ENCODE results near the gene MKRN2OS. TPM values are rescaled to one million over a fixed set of nuclear protein-coding genes. Genes with fewer than 3 reads are reported as not detected.

MKRN2OS gene
- total and polyA plus RNA-seq, 10 donors, result not detected

- Histone ChIP-seq H3K4me3 (no peak overlapping the region), H3K27me3 (replicated peaks in 1 of 7) (no peaks in the 10 kb centered on the region), H3K4me1 (peaks cover 0 to 24% (median 8%) of the 10 kb centered on the region in 6 donors), H3K36me3 (peaks cover 0 to 100% (median 94%) of the 10 kb centered on the region in 6 donors), H3K27ac (peak overlapping the region in 6 of 8 donors; percentile 20 to 72 (median 62)), H3K9me3 (no peaks in the 10 kb centered on the region)
- WGBS, 5 donors, result 33 to 82% (median 50%) methylated on average over 1 to 4 of the region's 4 CpGs; no CpG with 5 or more reads in 1 of the 5 donors
- intact Hi-C loops (cut with DNase I; ENCODE audit: low total_unique reads), result no loop called here
- TF ChIP-seq POLR2AphosphoS5 (IDR thresholded peaks at IDR 0.05), result no peak
- TF ChIP-seq POLR2A (IDR thresholded peaks at IDR 0.05), result no peak
- TF ChIP-seq CTCF (IDR thresholded peaks at IDR 0.05 in 8 of 11, conservative IDR thresholded peaks at IDR 0.05 in 3 of 11), result no peak
- no peak for DNase-seq
These were observed 44.8 kb upstream of the MKRN2OS start for GRCh38 chr3:12590096-12590495.

GRCh38 chr3:12588039-12589009, 43.0 kb upstream of the MKRN2OS start:
- 82 to 92% (median 88%) methylated on average over 7 of the region's 7 CpGs for WGBS, 5 donors
- TF ChIP-seq CTCF (IDR thresholded peaks at IDR 0.05 in 8 of 11, conservative IDR thresholded peaks at IDR 0.05 in 3 of 11), result no peak
- TF ChIP-seq POLR2AphosphoS5 (IDR thresholded peaks at IDR 0.05), result no peak
- TF ChIP-seq POLR2A (IDR thresholded peaks at IDR 0.05), result no peak
- Histone ChIP-seq H3K27me3 (replicated peaks in 1 of 7) (no peaks in the 10 kb centered on the region), H3K9me3 (no peaks in the 10 kb centered on the region), H3K36me3 (peaks cover 4 to 100% (median 94%) of the 10 kb centered on the region in 6 donors), H3K4me3 (no peak overlapping the region), H3K4me1 (peaks cover 0 to 24% (median 8%) of the 10 kb centered on the region in 6 donors), H3K27ac (no peak overlapping the region)
- DNase-seq, result no peak
- intact Hi-C loops (cut with DNase I; ENCODE audit: low total_unique reads), result no loop called here

- Histone ChIP-seq H3K4me1 (peaks cover 0 to 19% (median 8%) of the 10 kb centered on the region in 6 donors), H3K36me3 (peaks cover 4 to 100% (median 96%) of the 10 kb centered on the region in 6 donors), H3K4me3 (no peak overlapping the region), H3K27ac (no peak overlapping the region), H3K27me3 (replicated peaks in 1 of 7) (no peaks in the 10 kb centered on the region), H3K9me3 (no peaks in the 10 kb centered on the region)
- no peak for TF ChIP-seq POLR2A (IDR thresholded peaks at IDR 0.05)
- TF ChIP-seq POLR2AphosphoS5 (IDR thresholded peaks at IDR 0.05), result no peak
- no peak for DNase-seq
- intact Hi-C loops (cut with DNase I; ENCODE audit: low total_unique reads), result no loop called here
- 83 to 87% (median 84%) methylated on average over 3 of the region's 3 CpGs for WGBS, 5 donors
These were observed 41.1 kb upstream of the MKRN2OS start for GRCh38 chr3:12586403-12586802.

- Histone ChIP-seq H3K4me3 (no peak overlapping the region), H3K9me3 (no peaks in the 10 kb centered on the region), H3K36me3 (peaks cover 4 to 100% (median 96%) of the 10 kb centered on the region in 6 donors), H3K27me3 (replicated peaks in 1 of 7) (no peaks in the 10 kb centered on the region), H3K27ac (no peak overlapping the region), H3K4me1 (peaks cover 0 to 16% (median 8%) of the 10 kb centered on the region in 6 donors)
- DNase-seq, result no peak
- TF ChIP-seq POLR2AphosphoS5 (IDR thresholded peaks at IDR 0.05), result no peak
- TF ChIP-seq POLR2A (IDR thresholded peaks at IDR 0.05), result no peak
- TF ChIP-seq CTCF (IDR thresholded peaks at IDR 0.05 in 8 of 11, conservative IDR thresholded peaks at IDR 0.05 in 3 of 11), result no peak
- 59 to 81% (median 78%) methylated on average over 5 of the region's 5 CpGs for WGBS, 5 donors
- intact Hi-C loops (cut with DNase I; ENCODE audit: low total_unique reads), result no loop called here
These were observed 40.7 kb upstream of the MKRN2OS start for GRCh38 chr3:12585970-12586369.
